Psoas muscle (tissue), 8 donors: ENCODE data around the gene PLCG2. TPM values are rescaled to one million over a fixed set of nuclear protein-coding genes. Genes with fewer than 3 reads are reported as not detected.

ENCODE experiments used
- ATAC-seq, 4 donors: fragments of 200-7000 bp; cut with Tn5 transposase; one replicate each; pipeline ENCODE4 v1.9.1; 2020; ENCODE audit warnings: moderate library complexity in 3 of 4, mild to moderate bottlenecking in 2 of 4
- DNase-seq, 2 donors: peaks; one replicate each; pipeline ENCODE4 v3.0.0-alpha.2; 2020
- H3K27ac ChIP-seq: fragments of 200-600 bp; one replicate; pipeline ENCODE4 v1.8.0; 2022
- H3K27me3 ChIP-seq, 3 donors: fragments of 200-600 bp in 1 of 3; one replicate each; pipeline versions ENCODE4 v1.6.1 to v1.8.0; 2013 to 2022; ENCODE audit warnings: low read length in 2 of 3, mild to moderate bottlenecking in 2 of 3, moderate library complexity in 1 of 3; ENCODE audit not compliant: insufficient read depth in 3 of 3
- H3K36me3 ChIP-seq, 2 donors: fragments of 200-600 bp in 1 of 2; one replicate each; pipeline versions ENCODE4 v1.6.1 to v1.8.0; 2013 to 2022; ENCODE audit warnings: low read depth in 1 of 2, mild to moderate bottlenecking in 1 of 2, moderate library complexity in 1 of 2; ENCODE audit not compliant: insufficient read depth in 1 of 2
- H3K4me1 ChIP-seq: fragments of 200-600 bp; one replicate; pipeline ENCODE4 v1.8.0; 2022
- H3K4me3 ChIP-seq: fragments of 200-600 bp; one replicate; pipeline ENCODE4 v1.8.0; 2022; ENCODE audit warnings: mild to moderate bottlenecking
- H3K9me3 ChIP-seq: fragments of 200-600 bp; one replicate; pipeline ENCODE4 v1.8.0; 2022
- WGBS, 3 donors: extraction: QIAGEN DNeasy Blood & Tissue Kit; methylation state at CpG; one replicate each; pipeline versions ENCODE4 v1.1.6 to v1.1.7; 2013; 5-methylcytosine and 5-hydroxymethylcytosine counted together
- intact Hi-C, 2 donors: fragments of 100-400 bp; cut with DNase I; formaldehyde crosslinking; loops; one replicate each; pipeline versions ENCODE4 v1.11.0 to v1.14.2; 2022
- polyA plus RNA-seq, 3 donors: library from polyadenylated mRNA; stranded (reverse); fragments of 200-250 nt; gene quantifications; one replicate each; pipeline ENCODE4 v1.2.3, GENCODE V29; 2013
- total RNA-seq, 4 donors: library from RNA; stranded (reverse); fragmentation: NEBNext Ultra II Directional in 2 of 4; extraction: Animal tissue kit (Norgen Biotek cat#: 25700) in 2 of 4; gene quantifications; one replicate each; pipeline versions ENCODE4 v1.2.1 to v1.2.4, GENCODE V29; 2021 to 2023
- TF ChIP-seq, protein P1 (sequence below): fragments of 200-600 bp; IDR thresholded peaks from one replicate; pipeline ENCODE4 v1.8.0; 2022; ENCODE audit warnings: antibody characterized with exemption
- donor health status: healthy with polysubstance abuse.
- donor health status: DM: no; HTN: no; CAD: no; lungs with moderate emphysema.
- donor health status: Bipolar disorder and iron deficiency.
- donor health status: healthy.
- donor health status: DM: yes; HTN: yes; CAD: no.
- donor health status: DM: no; HTN: no; CAD: no.
- donor health status: DM: no; HTN: no; CAD: no.
- donor health status: DM: yes; HTN: yes; CAD: no.

Gene PLCG2
- total and polyA plus RNA-seq, 7 donors, result 0.96 to 4.8 (median 2.5) TPM

DNA sequence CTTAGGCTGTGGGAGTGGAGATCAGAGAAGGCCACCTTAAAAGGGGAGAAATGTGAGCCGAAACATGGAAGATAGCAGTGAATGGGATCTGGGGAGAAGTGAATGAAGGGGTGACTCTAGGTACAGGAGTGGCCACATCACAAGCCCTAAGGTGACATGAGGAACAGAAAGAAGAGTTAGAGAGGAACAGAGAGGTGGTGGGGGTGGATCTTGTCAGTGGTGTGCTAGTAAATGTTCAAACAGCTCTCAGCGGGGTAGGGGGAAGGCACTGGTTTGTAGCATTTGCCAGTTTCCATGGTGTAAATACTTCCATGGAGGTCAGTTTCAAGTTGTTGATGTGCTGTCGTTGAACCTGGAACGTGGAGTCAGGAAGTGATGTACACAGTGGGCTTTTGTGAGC is 141.4 kb downstream of the PLCG2 start:
- no peak overlapping the region for H3K4me3 ChIP-seq
- 81 to 90% (median 89%) methylated on average over 4 of the region's 4 CpGs for WGBS, 3 donors
- no peaks in the 10 kb centered on the region for H3K9me3 ChIP-seq
- no peak overlapping the region for H3K27ac ChIP-seq
- DNase-seq (no peak), ATAC-seq (no peak)
- no peaks in the 10 kb centered on the region for H3K4me1 ChIP-seq
- H3K36me3 ChIP-seq, result no peaks in the 10 kb centered on the region
- TF ChIP-seq, protein P1, sequence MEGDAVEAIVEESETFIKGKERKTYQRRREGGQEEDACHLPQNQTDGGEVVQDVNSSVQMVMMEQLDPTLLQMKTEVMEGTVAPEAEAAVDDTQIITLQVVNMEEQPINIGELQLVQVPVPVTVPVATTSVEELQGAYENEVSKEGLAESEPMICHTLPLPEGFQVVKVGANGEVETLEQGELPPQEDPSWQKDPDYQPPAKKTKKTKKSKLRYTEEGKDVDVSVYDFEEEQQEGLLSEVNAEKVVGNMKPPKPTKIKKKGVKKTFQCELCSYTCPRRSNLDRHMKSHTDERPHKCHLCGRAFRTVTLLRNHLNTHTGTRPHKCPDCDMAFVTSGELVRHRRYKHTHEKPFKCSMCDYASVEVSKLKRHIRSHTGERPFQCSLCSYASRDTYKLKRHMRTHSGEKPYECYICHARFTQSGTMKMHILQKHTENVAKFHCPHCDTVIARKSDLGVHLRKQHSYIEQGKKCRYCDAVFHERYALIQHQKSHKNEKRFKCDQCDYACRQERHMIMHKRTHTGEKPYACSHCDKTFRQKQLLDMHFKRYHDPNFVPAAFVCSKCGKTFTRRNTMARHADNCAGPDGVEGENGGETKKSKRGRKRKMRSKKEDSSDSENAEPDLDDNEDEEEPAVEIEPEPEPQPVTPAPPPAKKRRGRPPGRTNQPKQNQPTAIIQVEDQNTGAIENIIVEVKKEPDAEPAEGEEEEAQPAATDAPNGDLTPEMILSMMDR, result no peak
- intact Hi-C loops, result no loop called here
- H3K27me3 ChIP-seq, result peaks cover 0 to 3% (median 0%) of the 10 kb centered on the region in 3 donors

DNA sequence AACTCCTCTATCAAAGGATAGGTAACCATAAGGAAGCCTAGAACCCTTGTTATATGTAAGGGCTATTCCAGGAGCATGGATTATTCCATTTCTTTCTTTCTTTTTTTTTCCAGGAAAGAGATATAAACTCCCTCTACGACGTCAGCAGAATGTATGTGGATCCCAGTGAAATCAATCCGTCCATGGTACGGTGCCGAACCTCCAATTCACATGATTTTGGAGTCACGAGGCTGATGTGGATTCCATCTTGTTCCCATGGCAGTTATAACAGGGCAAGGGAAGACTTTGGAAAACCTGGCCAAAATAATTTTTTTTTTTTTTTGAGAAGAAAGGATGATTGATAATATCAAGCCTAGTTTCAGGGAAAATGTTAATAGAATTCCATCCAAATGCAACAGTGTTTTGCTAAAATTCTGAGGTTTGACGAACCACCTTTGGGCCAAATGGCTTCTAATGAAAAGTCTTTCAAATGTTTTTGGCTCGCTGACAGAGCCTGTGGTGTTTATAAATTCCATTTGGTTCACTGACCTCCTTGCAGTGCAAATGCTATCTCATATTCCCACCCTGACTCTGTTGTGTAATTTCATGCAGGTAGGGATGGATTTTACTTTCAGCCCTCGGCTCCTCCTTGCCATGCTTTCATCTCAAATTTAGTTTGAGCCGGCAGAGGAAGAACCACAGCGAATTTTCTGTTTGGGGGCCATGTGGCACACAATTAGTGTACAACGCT is 142.2 kb downstream of the PLCG2 start:
- Histone ChIP-seq H3K27me3 (peaks cover 0 to 3% (median 0%) of the 10 kb centered on the region in 3 donors), H3K9me3 (no peaks in the 10 kb centered on the region), H3K27ac (no peak overlapping the region), H3K36me3 (no peaks in the 10 kb centered on the region), H3K4me1 (no peaks in the 10 kb centered on the region), H3K4me3 (no peak overlapping the region)
- DNase-seq, result no peak
- TF ChIP-seq, protein P1, result no peak
- WGBS, 3 donors, result 35 to 58% (median 46%) methylated on average over 12 of the region's 12 CpGs
- intact Hi-C loops, result no loop called here
- no peak for ATAC-seq

DNA sequence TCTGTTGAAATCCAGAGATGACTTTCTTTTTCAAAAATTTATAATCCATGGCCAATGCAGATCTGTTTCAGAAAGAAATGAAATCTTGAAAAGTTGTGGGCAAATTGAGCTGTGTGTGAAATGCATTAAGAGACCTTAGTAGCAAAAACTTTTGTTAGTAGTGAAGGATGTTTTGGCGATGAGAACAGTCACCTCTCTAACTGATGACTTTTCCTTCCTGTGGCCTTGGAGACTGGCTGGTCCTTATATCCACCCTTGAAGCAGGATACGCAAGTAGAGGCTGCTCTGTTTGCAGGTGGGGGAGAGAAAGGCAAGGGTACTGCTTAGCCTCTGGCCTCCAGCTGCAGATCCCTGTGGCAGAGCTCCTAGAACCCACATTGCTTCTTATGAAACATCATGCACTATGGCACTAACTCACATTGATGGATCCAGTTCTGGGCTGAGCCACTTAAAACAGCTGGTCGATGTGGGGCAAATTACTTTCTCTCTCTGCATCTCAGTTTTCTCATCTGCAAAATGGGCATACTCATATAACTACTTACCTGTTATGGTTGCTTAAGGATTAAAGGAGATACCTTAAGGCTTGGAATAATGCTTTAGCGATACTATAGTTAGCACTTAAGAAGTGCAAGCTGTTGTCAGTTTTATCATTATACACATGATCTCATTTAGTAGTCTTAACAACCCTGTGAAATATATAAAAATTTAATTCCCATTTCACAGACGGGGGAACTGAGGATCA is 142.9 kb downstream of the PLCG2 start:
- Histone ChIP-seq H3K27me3 (peaks cover 0 to 3% (median 0%) of the 10 kb centered on the region in 3 donors), H3K4me3 (no peak overlapping the region), H3K9me3 (no peaks in the 10 kb centered on the region), H3K4me1 (no peaks in the 10 kb centered on the region), H3K36me3 (no peaks in the 10 kb centered on the region), H3K27ac (no peak overlapping the region)
- DNase-seq (no peak), ATAC-seq (no peak)
- TF ChIP-seq, protein P1, result no peak
- intact Hi-C loops, result no loop called here
- 80 to 83% (median 81%) methylated on average over 5 of the region's 5 CpGs for WGBS, 3 donors

DNA sequence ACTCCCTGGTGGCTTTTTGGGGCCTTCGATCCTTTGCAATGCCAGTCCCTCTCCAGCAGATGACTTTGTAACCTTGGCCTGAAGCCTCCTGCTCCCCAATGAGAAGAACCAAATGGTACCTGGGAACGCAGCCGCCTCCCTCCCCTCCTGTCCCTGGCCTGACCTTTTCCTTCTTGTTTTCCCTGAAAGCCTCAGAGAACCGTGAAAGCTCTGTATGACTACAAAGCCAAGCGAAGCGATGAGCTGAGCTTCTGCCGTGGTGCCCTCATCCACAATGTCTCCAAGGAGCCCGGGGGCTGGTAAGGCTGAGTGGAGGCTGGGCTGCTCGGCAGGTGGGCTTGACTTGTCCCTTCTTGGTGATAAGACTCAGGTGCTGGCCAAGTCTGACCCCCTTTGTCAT is 144.2 kb downstream of the PLCG2 start:
- DNase-seq, result no peak
- Histone ChIP-seq H3K27ac (no peak overlapping the region), H3K27me3 (peaks cover 0 to 3% (median 0%) of the 10 kb centered on the region in 3 donors), H3K36me3 (no peaks in the 10 kb centered on the region), H3K4me1 (no peaks in the 10 kb centered on the region), H3K4me3 (no peak overlapping the region), H3K9me3 (no peaks in the 10 kb centered on the region)
- 64 to 69% (median 66%) methylated on average over 9 of the region's 9 CpGs for WGBS, 3 donors
- intact Hi-C loops, result no loop called here
- TF ChIP-seq, protein P1, result no peak
- no peak for ATAC-seq
